A673 (cell line): ENCODE results near the gene ZBTB20.

Experiments used
- CTCF ChIP-seq: fragments of 300-800, 200-600 bp; sonication (generic); conservative IDR thresholded peaks from 2 replicates; pipeline ENCODE4 v1.5.1; 2017; ENCODE audit warnings: low read depth, mild to moderate bottlenecking, antibody characterized with exemption, low read length, moderate library complexity, mixed read lengths
- EZH2 ChIP-seq: fragments of 200-600 bp; sonication (generic); IDR thresholded peaks from 2 replicates; pipeline ENCODE4 v1.6.1; 2017; ENCODE audit warnings: borderline replicate concordance, low read depth, mild to moderate bottlenecking, mixed read lengths, antibody characterized with exemption, low read length; ENCODE audit not compliant: poor library complexity, severe bottlenecking

GRCh38 chr3:114872050-114872449 is 275.0 kb downstream of the ZBTB20 start:
- no peak for TF ChIP-seq CTCF
- no peak for TF ChIP-seq EZH2
